Heart left ventricle (tissue), 16 donors: ENCODE results near the gene CCDC71L. TPM values are rescaled to one million over a fixed set of nuclear protein-coding genes. Genes with fewer than 3 reads are reported as not detected.

Experiments used
- ATAC-seq, 4 donors: fragments of 200-7000 bp; cut with Tn5 transposase; one replicate each; pipeline ENCODE4 v1.9.1; 2020 to 2022; ENCODE audit warnings: moderate library complexity in 4 of 4, mild to moderate bottlenecking in 3 of 4, moderate number of reproducible peaks in 1 of 4
- DNase-seq, 5 donors: peaks; one replicate each; pipeline ENCODE4 v3.0.0-alpha.2; 2020
- H3K27ac ChIP-seq, 12 donors: fragments of 200-600 bp; sonication (generic) in 4 of 12; one replicate each; pipeline versions ENCODE4 v1.5.0 to v1.8.0; 2016 to 2022; ENCODE audit warnings: mild to moderate bottlenecking in 2 of 12
- H3K27me3 ChIP-seq, 9 donors: fragments of 200-600 bp; sonication (generic) in 2 of 9; one replicate each; pipeline versions ENCODE4 v1.5.1 to v1.8.0; 2016 to 2022; ENCODE audit warnings: mild to moderate bottlenecking in 3 of 9
- H3K36me3 ChIP-seq, 9 donors: fragments of 200-600 bp; sonication (generic) in 2 of 9; one replicate each; pipeline versions ENCODE4 v1.5.0 to v1.8.0; 2018 to 2022; ENCODE audit warnings: mild to moderate bottlenecking in 2 of 9
- H3K4me1 ChIP-seq, 12 donors: fragments of 200-600 bp; sonication (generic) in 4 of 12; one replicate each; pipeline versions ENCODE4 v1.5.0 to v1.8.0; 2016 to 2022; ENCODE audit warnings: mild to moderate bottlenecking in 3 of 12
- H3K4me3 ChIP-seq, 12 donors: fragments of 200-600 bp; sonication (generic) in 4 of 12; one replicate each; pipeline versions ENCODE4 v1.5.0 to v1.8.0; 2017 to 2022; ENCODE audit warnings: mild to moderate bottlenecking in 9 of 12, moderate library complexity in 4 of 12
- H3K9me3 ChIP-seq, 12 donors: fragments of 200-600 bp; sonication (generic) in 4 of 12; one replicate each; pipeline versions ENCODE4 v1.5.0 to v1.8.0; 2016 to 2022; ENCODE audit warnings: mild to moderate bottlenecking in 1 of 12
- CTCF ChIP-seq, 12 donors: fragments of 200-600 bp; sonication (generic) in 4 of 12; IDR thresholded peaks; one replicate each; pipeline versions ENCODE4 v1.5.0 to v1.8.0; 2018 to 2022; ENCODE audit warnings: antibody characterized with exemption in 12 of 12, mild to moderate bottlenecking in 5 of 12
- POLR2A ChIP-seq, 2 donors: fragments of 450-650 bp; IDR thresholded peaks; one replicate each; pipeline ENCODE4 v1.6.1; 2017; ENCODE audit warnings: antibody characterized with exemption in 2 of 2, mild to moderate bottlenecking in 2 of 2, moderate library complexity in 2 of 2
- WGBS, 4 donors: extraction: QIAGEN DNeasy Blood & Tissue Kit in 2 of 4; methylation state at CpG; one replicate each; pipeline versions ENCODE4 v1.1.5 to v1.1.7; 2013 to 2018; 5-methylcytosine and 5-hydroxymethylcytosine counted together
- intact Hi-C, 10 donors: fragments of 100-400 bp; cut with DNase I; formaldehyde crosslinking; loops; one replicate each; pipeline versions ENCODE4 v1.11.1 to v1.14.2; 2022
- polyA plus RNA-seq, 2 donors: library from polyadenylated mRNA; stranded (reverse); fragments of 200-250 nt; gene quantifications; one replicate each; pipeline ENCODE4 v1.2.3, GENCODE V29; 2013
- total RNA-seq, 9 donors: library from RNA; depleted of rRNA in 2 of 9; stranded (reverse); fragments of >200 nt in 2 of 9; fragmentation: NEBNext Ultra II Directional in 3 of 9; extraction: Animal tissue kit (Norgen Biotek cat#: 25700) in 3 of 9; gene quantifications; one replicate each; pipeline versions ENCODE4 v1.1.0 to v1.2.4, GENCODE V29; 2016 to 2023
- donor health status: ischemic (EF 13 %, LVEDD 7.1; RV severe dilation, severe dysfunction).
- donor health status: healthy with polysubstance abuse.
- donor health status: DM: no; HTN: yes; CAD: no.
- donor health status: DM: no; HTN: no; CAD: no.
- donor health status: ischemic (EF 25% LVEDD 6.9; RV normal size, moderate dysfunction).
- donor health status: ischemic (EF 25% LVEDD 5.7; RV mildly dilated, moderate dysfunction).
- donor health status: healthy.
- donor health status: DM: yes; HTN: yes; CAD: no.
- donor health status: ischemic (EF 35%, LVEDD 5.7; RV mildly dilated, moderate dysfunction).
- donor health status: nonischemic (EF 11% LVEDD 7.7; RV severe dilation, severe dysfunction).
- donor health status: DM: yes; HTN: yes; CAD: no.
- donor health status: PGD.
- donor health status: ischemic (EF 29% LVEDD 5.4; RV normal size, mild dysfunction).
- donor health status: nonischemic (EF 23%, LVEDD 6.1; RV moderate dilation, normal function).

CCDC71L gene
- total and polyA plus RNA-seq, 11 donors, result 3.5 to 16.7 (median 6.9) TPM

GRCh38 chr7:106634958-106635357, 26.0 kb downstream of the CCDC71L start:
- peaks cover 0 to 11% (median 0%) of the 10 kb centered on the region in 12 donors for H3K9me3 ChIP-seq
- no peak for ATAC-seq
- H3K4me3 ChIP-seq, result no peak overlapping the region
- H3K36me3 ChIP-seq, result no peaks in the 10 kb centered on the region
- H3K27me3 ChIP-seq, result no peaks in the 10 kb centered on the region
- 90 to 98% (median 94%) methylated on average over 2 of the region's 2 CpGs for WGBS, 4 donors
- TF ChIP-seq CTCF (IDR thresholded peaks at IDR 0.05) (no peak), POLR2A (IDR thresholded peaks at IDR 0.05) (no peak)
- H3K27ac ChIP-seq, result no peak overlapping the region
- H3K4me1 ChIP-seq, result no peaks in the 10 kb centered on the region
- intact Hi-C loops, result no loop called here
- DNase-seq, result no peak

- no peak for TF ChIP-seq POLR2A (IDR thresholded peaks at IDR 0.05)
- no peak for TF ChIP-seq CTCF (IDR thresholded peaks at IDR 0.05)
- no peaks in the 10 kb centered on the region for H3K9me3 ChIP-seq
- H3K4me3 ChIP-seq, result no peak overlapping the region
- H3K27me3 ChIP-seq, result no peaks in the 10 kb centered on the region
- H3K36me3 ChIP-seq, result no peaks in the 10 kb centered on the region
- DNase-seq, result no peak
- H3K4me1 ChIP-seq, result peaks cover 0 to 3% (median 0%) of the 10 kb centered on the region in 12 donors
- no peak for ATAC-seq
- H3K27ac ChIP-seq, result no peak overlapping the region
- intact Hi-C loops, result no loop called here
These were observed 30.3 kb downstream of the CCDC71L start for GRCh38 chr7:106630648-106631047.

GRCh38 chr7:106629516-106629915, 31.4 kb downstream of the CCDC71L start:
- TF ChIP-seq CTCF (IDR thresholded peaks at IDR 0.05) (no peak), POLR2A (IDR thresholded peaks at IDR 0.05) (no peak)
- no peak for DNase-seq
- no peak overlapping the region for H3K4me3 ChIP-seq

GRCh38 chr7:106626376-106627164, 34.4 kb downstream of the CCDC71L start:
- H3K9me3 ChIP-seq, result peaks cover 0 to 10% (median 6%) of the 10 kb centered on the region in 12 donors
- peak overlapping the region in 2 of 12 donors; percentile 13 to 42 for H3K27ac ChIP-seq
- intact Hi-C loops, result no loop called here
- no peaks in the 10 kb centered on the region for H3K27me3 ChIP-seq
- 88 to 95% (median 93%) methylated on average over 6 of the region's 6 CpGs for WGBS, 4 donors
- peaks cover 0 to 12% (median 0%) of the 10 kb centered on the region in 12 donors for H3K4me1 ChIP-seq
- H3K4me3 ChIP-seq, result no peak overlapping the region
- no peaks in the 10 kb centered on the region for H3K36me3 ChIP-seq
- no peak for ATAC-seq
- no peak for DNase-seq
- no peak for TF ChIP-seq POLR2A (IDR thresholded peaks at IDR 0.05)
- TF ChIP-seq CTCF (IDR thresholded peaks at IDR 0.05), result no peak

More at GRCh38 chr7:106629516-106629915, 31.4 kb downstream of the CCDC71L start:
- WGBS, 4 donors, result 48 to 65% (median 52%) methylated on average over 2 of the region's 2 CpGs
- intact Hi-C loops, result no loop called here
- Histone ChIP-seq H3K27me3 (no peaks in the 10 kb centered on the region), H3K9me3 (no peaks in the 10 kb centered on the region), H3K4me1 (peaks cover 0 to 11% (median 0%) of the 10 kb centered on the region in 12 donors), H3K27ac (no peak overlapping the region), H3K36me3 (no peaks in the 10 kb centered on the region)
- ATAC-seq, result no peak
